Measurements from ENCODE around the gene MSI2.

Gene MSI2

GRCh38 chr17:57626520-57627210 lies 370.3 kb downstream of the MSI2 start:
- Histone ChIP-seq H2AFZ (ENCODE audit: low read depth, low read length, severe bottlenecking) (no peak overlapping the region), H3K79me2 (ENCODE audit: insufficient read depth, low read length) (no peaks in the 10 kb centered on the region), H3K27me3 (ENCODE audit: low read length) (no peaks in the 10 kb centered on the region), H3K36me3 (ENCODE audit: low read length) (no peaks in the 10 kb centered on the region), H3K9ac (ENCODE audit: low read length) (no peak overlapping the region), H3K9me3 (ENCODE audit: insufficient read depth, low read length) (no peaks in the 10 kb centered on the region), H3K9me2 (replicated peaks; ENCODE audit: insufficient read depth, low read length) (no peaks in the 10 kb centered on the region), H3K4me2 (ENCODE audit: low read depth, low read length, poor library complexity, severe bottlenecking) (no peak overlapping the region), H3K4me3 (ENCODE audit: insufficient read depth, low read length, poor library complexity, severe bottlenecking) (no peak overlapping the region), H4K20me1 (ENCODE audit: low read depth, low read length) (no peaks in the 10 kb centered on the region), H3K27ac (ENCODE audit: low read depth, low read length) (no peak overlapping the region), H3F3A (ENCODE audit: insufficient read depth) (no peaks in the 10 kb centered on the region)
- TF ChIP-seq CTCF (IDR thresholded peaks at IDR 0.05; ENCODE audit: insufficient read depth, low read length, poor library complexity, severe bottlenecking): no peak
- TF ChIP-seq EZH2phosphoT487 (conservative IDR thresholded peaks at IDR 0.05; ENCODE audit: low read length): no peak

- no peaks in the 10 kb centered on the region for H3F3A ChIP-seq (ENCODE audit: insufficient read depth)
- TF ChIP-seq EZH2phosphoT487 (conservative IDR thresholded peaks at IDR 0.05; ENCODE audit: low read length) (no peak), CTCF (IDR thresholded peaks at IDR 0.05; ENCODE audit: insufficient read depth, low read length, poor library complexity, severe bottlenecking) (no peak)
- no peak overlapping the region for H3K4me3 ChIP-seq (ENCODE audit: insufficient read depth, low read length, poor library complexity, severe bottlenecking)
- H3K9me3 ChIP-seq (ENCODE audit: insufficient read depth, low read length): no peaks in the 10 kb centered on the region
- no peaks in the 10 kb centered on the region for H3K79me2 ChIP-seq (ENCODE audit: insufficient read depth, low read length)
- H3K27ac ChIP-seq (ENCODE audit: low read depth, low read length): no peak overlapping the region
- no peaks in the 10 kb centered on the region for H3K36me3 ChIP-seq (ENCODE audit: low read length)
- H3K27me3 ChIP-seq (ENCODE audit: low read length): no peaks in the 10 kb centered on the region
- H3K4me2 ChIP-seq (ENCODE audit: low read depth, low read length, poor library complexity, severe bottlenecking): no peak overlapping the region
- no peaks in the 10 kb centered on the region for H4K20me1 ChIP-seq (ENCODE audit: low read depth, low read length)
- no peak overlapping the region for H2AFZ ChIP-seq (ENCODE audit: low read depth, low read length, severe bottlenecking)
- no peaks in the 10 kb centered on the region for H3K9me2 ChIP-seq (replicated peaks; ENCODE audit: insufficient read depth, low read length)
- H3K9ac ChIP-seq (ENCODE audit: low read length): no peak overlapping the region
Measured at GRCh38 chr17:57627591-57627990, 371.3 kb downstream of the MSI2 start.

- H3K4me2 ChIP-seq (ENCODE audit: low read depth, low read length, poor library complexity, severe bottlenecking): no peak overlapping the region
- H3K9me2 ChIP-seq (replicated peaks; ENCODE audit: insufficient read depth, low read length): no peaks in the 10 kb centered on the region
- H4K20me1 ChIP-seq (ENCODE audit: low read depth, low read length): no peaks in the 10 kb centered on the region
- no peaks in the 10 kb centered on the region for H3K79me2 ChIP-seq (ENCODE audit: insufficient read depth, low read length)
- no peak overlapping the region for H2AFZ ChIP-seq (ENCODE audit: low read depth, low read length, severe bottlenecking)
- H3K4me3 ChIP-seq (ENCODE audit: insufficient read depth, low read length, poor library complexity, severe bottlenecking): no peak overlapping the region
- no peaks in the 10 kb centered on the region for H3K36me3 ChIP-seq (ENCODE audit: low read length)
- H3F3A ChIP-seq (ENCODE audit: insufficient read depth): no peaks in the 10 kb centered on the region
- no peak overlapping the region for H3K27ac ChIP-seq (ENCODE audit: low read depth, low read length)
- TF ChIP-seq EZH2phosphoT487 (conservative IDR thresholded peaks at IDR 0.05; ENCODE audit: low read length) (no peak), CTCF (IDR thresholded peaks at IDR 0.05; ENCODE audit: insufficient read depth, low read length, poor library complexity, severe bottlenecking) (no peak)
- H3K9me3 ChIP-seq (ENCODE audit: insufficient read depth, low read length): no peaks in the 10 kb centered on the region
- H3K27me3 ChIP-seq (ENCODE audit: low read length): no peaks in the 10 kb centered on the region
- no peak overlapping the region for H3K9ac ChIP-seq (ENCODE audit: low read length)
Measured at GRCh38 chr17:57628421-57628820, 372.1 kb downstream of the MSI2 start.

Measured in SU-DHL-6 (cell line).